Fibroblast of the aortic adventitia (primary cell): ENCODE data around the gene SFTPB. TPM values are rescaled to one million over a fixed set of nuclear protein-coding genes. Genes with fewer than 3 reads are reported as not detected.
"Not testable (repeated sequence)": the region's sequence is repeated elsewhere in the genome, so short reads cannot be mapped to it uniquely, and the experiment has no call there.

Experiments used
- DNase-seq: peaks from one replicate; pipeline ENCODE4 v3.0.0-alpha.2; 2010; ENCODE audit warnings: low read depth
- H3K4me3 ChIP-seq: 2 replicates; pipeline ENCODE4 v1.5.1; 2011; ENCODE audit warnings: low read depth, mild to moderate bottlenecking, control low read depth, low read length, moderate library complexity
- total RNA-seq: library from RNA; depleted of rRNA; stranded (reverse); fragments of >200 nt; gene quantifications from 2 replicates; pipeline ENCODE4 v1.2.3, GENCODE V29; 2012; ENCODE audit warnings: low replicate concordance
- TF ChIP-seq, protein P1 (sequence below): IDR thresholded peaks from 2 replicates; pipeline ENCODE4 v1.5.1; 2011; ENCODE audit warnings: mild to moderate bottlenecking, low read length, control low read depth, inconsistent platforms; ENCODE audit not compliant: insufficient read depth

Gene SFTPB
- total RNA-seq, result 0.09 TPM in 1 of 2 replicates, not detected in the other

DNA sequence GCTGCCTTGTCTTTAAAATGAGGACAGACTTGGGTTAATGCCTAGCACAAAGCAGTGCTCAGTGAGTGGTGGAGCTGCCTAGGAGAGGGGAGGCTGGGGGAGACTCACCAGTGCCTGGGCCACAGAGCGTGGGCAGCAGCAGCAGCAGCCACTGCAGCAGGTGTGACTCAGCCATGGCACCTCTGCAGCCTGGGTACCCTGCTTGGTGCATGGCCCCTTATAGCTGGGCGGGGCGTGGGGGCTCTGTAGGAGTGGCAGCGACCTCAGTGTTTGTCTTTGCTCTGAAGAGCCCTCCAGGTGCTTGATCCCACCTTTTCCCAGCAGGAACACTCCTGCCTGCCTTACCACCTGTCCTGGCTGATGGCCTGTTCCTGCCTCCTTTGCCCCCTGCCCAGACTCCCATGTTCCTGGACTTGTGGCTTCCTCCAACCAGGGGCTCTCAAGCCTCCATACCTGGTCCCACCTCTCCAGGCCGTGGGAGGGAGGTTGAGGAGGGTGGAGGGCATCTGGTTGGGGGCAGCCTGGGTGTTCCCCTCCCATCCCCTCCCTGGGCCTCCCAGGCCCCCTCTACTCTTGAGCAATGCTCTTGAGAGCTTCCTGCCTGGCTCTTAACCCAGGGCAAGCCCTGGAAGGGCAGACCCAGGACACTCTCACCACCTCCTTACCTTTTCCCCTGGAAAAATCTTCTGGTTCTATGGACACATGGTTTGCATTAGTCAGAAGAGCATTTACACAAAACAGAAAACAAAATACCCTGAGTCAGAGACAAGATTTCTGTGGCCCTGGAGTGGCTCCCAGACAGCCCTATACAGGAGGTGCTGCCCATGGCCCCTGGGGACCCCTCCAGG, at the start of gene SFTPB:
TSS of gene SFTPB (minus strand) at position 191 of the 848 bp plus-strand sequence. CDS start at position 175, 16 bp downstream.
- no peak within 1 kb of the TSS for H3K4me3 ChIP-seq
- DNase-seq, result peak; percentile 52
- TF ChIP-seq, protein P1, sequence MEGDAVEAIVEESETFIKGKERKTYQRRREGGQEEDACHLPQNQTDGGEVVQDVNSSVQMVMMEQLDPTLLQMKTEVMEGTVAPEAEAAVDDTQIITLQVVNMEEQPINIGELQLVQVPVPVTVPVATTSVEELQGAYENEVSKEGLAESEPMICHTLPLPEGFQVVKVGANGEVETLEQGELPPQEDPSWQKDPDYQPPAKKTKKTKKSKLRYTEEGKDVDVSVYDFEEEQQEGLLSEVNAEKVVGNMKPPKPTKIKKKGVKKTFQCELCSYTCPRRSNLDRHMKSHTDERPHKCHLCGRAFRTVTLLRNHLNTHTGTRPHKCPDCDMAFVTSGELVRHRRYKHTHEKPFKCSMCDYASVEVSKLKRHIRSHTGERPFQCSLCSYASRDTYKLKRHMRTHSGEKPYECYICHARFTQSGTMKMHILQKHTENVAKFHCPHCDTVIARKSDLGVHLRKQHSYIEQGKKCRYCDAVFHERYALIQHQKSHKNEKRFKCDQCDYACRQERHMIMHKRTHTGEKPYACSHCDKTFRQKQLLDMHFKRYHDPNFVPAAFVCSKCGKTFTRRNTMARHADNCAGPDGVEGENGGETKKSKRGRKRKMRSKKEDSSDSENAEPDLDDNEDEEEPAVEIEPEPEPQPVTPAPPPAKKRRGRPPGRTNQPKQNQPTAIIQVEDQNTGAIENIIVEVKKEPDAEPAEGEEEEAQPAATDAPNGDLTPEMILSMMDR, result no peak

DNA sequence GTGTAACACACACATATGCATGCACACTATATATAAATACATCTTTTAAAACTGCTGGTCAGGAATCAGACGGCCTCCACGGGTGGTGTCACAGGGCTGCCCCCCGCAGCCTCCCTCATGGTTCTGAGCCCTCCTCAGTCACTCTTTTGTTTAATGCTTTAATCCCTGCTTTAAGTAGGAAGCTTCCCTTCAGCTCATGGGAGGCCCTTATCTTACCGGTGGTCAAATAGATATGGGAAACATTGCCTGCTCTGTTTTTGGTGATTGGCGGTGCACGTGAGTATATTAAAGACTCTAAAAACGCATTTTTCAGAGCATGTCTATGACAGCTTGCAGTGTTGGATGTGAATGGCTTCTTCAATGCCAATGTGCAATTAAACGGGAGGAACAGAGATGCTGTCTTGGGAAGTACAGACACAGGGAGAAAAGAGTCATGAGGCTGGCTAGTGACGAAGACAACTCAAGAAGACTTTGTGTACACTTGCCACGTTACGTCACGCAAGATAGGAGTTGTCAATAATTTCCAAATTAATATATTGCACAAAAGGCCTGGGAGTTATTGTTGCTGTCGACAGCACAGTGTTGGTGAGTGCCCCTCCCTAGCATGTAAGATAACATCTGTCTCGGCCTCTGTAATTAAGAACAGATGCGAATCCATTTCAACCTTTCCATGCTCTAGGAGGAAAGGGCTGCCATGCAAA, 49.5 kb upstream of the SFTPB start:
- no peak overlapping the region for H3K4me3 ChIP-seq
- TF ChIP-seq, protein P1, result no peak
- peak; percentile 91 for DNase-seq

DNA sequence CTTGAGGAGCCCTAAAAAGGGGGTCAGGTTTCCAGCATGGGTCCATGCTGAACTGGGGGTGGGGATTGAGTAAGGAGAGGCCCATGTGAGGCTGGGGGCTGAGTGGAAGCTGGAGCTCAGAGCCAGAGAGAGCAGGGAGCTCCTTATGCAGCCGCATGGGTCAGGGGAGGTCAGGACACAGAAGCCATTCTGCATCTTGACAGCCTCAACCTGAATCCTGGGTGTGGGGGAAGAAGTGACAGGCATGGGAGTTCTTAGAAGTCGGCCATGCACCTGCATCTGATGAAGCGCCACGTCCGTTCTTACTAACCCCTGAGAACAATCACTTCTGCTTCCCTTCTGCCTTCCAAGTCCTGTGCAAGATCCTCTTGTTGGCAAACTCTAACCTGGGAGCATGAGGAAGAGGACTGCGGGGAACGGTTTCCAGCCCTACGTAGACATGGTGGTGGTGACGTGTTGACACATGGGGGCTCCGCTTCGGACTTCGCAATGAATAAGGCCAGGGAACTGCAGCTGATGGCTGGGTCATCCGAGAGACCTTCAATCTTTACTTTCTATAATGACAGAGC, 48.4 kb upstream of the SFTPB start:
- TF ChIP-seq, protein P1, result no peak
- DNase-seq, result no peak
- H3K4me3 ChIP-seq, result no peak overlapping the region

DNA sequence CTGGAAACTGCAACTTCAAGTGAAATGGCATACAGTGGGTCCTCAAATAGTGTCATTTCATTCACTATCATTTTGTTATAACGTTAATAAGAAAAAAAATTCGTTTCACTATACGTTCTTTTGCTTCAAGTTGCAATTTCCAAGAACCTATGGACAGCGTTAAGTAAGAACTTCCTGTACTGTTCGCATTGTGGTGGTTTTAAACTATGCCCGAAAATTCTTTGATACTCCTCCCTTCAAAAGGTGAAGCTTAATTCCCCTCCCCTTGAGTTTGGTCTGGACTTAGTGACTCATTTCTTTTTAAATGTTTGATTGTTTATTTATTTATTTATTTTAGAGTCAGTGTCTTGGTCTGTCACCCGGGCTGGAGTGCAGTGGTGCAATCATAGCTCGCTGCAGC, 46.8 kb upstream of the SFTPB start:
- no peak for DNase-seq
- no peak overlapping the region for H3K4me3 ChIP-seq
- TF ChIP-seq, protein P1, result no peak

DNA sequence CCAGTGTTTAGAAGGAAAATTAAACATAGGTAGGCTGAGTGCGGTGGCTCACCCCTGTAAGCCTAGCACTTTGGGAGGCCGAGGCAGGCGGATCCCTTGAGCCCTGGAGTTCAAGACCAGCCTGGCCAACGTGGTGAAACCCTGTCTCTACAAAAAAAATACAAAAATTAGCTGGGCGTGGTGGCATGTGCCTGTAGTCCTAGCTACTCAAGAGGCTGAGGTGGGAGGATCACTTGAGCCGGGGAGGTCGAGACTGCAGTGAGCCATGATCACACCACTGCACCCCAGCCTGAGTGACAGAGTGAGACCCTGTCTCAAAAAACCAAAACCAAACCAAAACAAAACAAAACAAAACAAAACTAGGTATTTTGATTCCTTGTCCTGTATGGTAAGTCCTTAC, 46.4 kb upstream of the SFTPB start:
- DNase-seq, result not testable (repeated sequence)

DNA sequence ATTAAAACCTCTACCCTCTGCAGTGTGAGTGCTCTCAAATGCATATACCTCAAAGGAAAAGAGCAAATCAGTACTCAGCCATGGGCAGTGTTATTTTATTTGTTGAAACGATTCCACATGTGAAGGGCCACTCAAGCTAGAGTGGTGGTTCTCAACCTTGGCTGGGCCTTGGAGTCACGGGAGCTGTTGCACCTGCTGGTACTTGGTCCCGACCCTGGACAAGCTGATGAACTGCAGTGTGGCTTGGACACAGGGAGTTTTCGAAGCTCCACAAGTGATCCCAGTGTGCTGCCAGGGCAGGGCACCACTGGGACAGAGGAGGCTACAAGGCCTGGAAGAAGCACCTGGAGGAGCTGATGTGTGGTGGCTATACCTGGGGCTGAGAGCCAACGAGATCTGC, 45.8 kb upstream of the SFTPB start:
- no peak overlapping the region for H3K4me3 ChIP-seq
- no peak for DNase-seq
- TF ChIP-seq, protein P1, result no peak

More for the DNA sequence above, 46.4 kb upstream of the SFTPB start:
- not testable (repeated sequence) for H3K4me3 ChIP-seq
